GM18873 (cell line): ENCODE results near the gene GAP43.

Experiments used
- ATAC-seq: cut with Tn5 transposase; IDR thresholded peaks from one replicate; pipeline ENCODE4 v1.9.1; 2021; ENCODE audit warnings: mild to moderate bottlenecking, moderate library complexity, moderate number of reproducible peaks; ENCODE audit not compliant: unreplicated experiment, low FRiP score

GAP43 gene

GRCh38 chr3:115659253-115660220, 36.2 kb downstream of the GAP43 start:
- ATAC-seq, result peak; percentile 12

GRCh38 chr3:115660646-115661337, 37.5 kb downstream of the GAP43 start:
- no peak for ATAC-seq

- no peak for ATAC-seq
Observed at GRCh38 chr3:115662356-115662755, 39.0 kb downstream of the GAP43 start.

GRCh38 chr3:115663414-115663813, 40.1 kb downstream of the GAP43 start:
- no peak for ATAC-seq

- no peak for ATAC-seq
Observed at GRCh38 chr3:115666081-115666480, 42.8 kb downstream of the GAP43 start.

- ATAC-seq, result no peak
Observed at GRCh38 chr3:115666920-115667737, 43.8 kb downstream of the GAP43 start.

- no peak for ATAC-seq
Observed at GRCh38 chr3:115667738-115668065, 44.4 kb downstream of the GAP43 start.

- ATAC-seq, result no peak
Observed at GRCh38 chr3:115670911-115671310, 47.6 kb downstream of the GAP43 start.

- no peak for ATAC-seq
Observed at GRCh38 chr3:115671761-115672455, 48.6 kb downstream of the GAP43 start.

- ATAC-seq, result no peak
Observed at GRCh38 chr3:115673881-115674280, 50.6 kb downstream of the GAP43 start.

GRCh38 chr3:115676336-115676735, 53.0 kb downstream of the GAP43 start:
- no peak for ATAC-seq

GRCh38 chr3:115680803-115681345, 57.6 kb downstream of the GAP43 start:
- no peak for ATAC-seq

- ATAC-seq, result no peak
Observed at GRCh38 chr3:115681736-115682135, 58.4 kb downstream of the GAP43 start.

- no peak for ATAC-seq
Observed at GRCh38 chr3:115683305-115683704, 60.0 kb downstream of the GAP43 start.

- ATAC-seq, result no peak
Observed at GRCh38 chr3:115683773-115684172, 60.5 kb downstream of the GAP43 start.

GRCh38 chr3:115685097-115685496, 61.8 kb downstream of the GAP43 start:
- ATAC-seq, result peak; percentile 72

- ATAC-seq, result no peak
Observed at GRCh38 chr3:115687721-115688120, 64.4 kb downstream of the GAP43 start.

- ATAC-seq, result no peak
Observed at GRCh38 chr3:115688418-115688817, 65.1 kb downstream of the GAP43 start.

- ATAC-seq, result no peak
Observed at GRCh38 chr3:115689928-115690327, 66.6 kb downstream of the GAP43 start.

- no peak for ATAC-seq
Observed at GRCh38 chr3:115691964-115692363, 68.7 kb downstream of the GAP43 start.
